ENCODE data around the gene BCAP31.

The BCAP31 gene

DNA sequence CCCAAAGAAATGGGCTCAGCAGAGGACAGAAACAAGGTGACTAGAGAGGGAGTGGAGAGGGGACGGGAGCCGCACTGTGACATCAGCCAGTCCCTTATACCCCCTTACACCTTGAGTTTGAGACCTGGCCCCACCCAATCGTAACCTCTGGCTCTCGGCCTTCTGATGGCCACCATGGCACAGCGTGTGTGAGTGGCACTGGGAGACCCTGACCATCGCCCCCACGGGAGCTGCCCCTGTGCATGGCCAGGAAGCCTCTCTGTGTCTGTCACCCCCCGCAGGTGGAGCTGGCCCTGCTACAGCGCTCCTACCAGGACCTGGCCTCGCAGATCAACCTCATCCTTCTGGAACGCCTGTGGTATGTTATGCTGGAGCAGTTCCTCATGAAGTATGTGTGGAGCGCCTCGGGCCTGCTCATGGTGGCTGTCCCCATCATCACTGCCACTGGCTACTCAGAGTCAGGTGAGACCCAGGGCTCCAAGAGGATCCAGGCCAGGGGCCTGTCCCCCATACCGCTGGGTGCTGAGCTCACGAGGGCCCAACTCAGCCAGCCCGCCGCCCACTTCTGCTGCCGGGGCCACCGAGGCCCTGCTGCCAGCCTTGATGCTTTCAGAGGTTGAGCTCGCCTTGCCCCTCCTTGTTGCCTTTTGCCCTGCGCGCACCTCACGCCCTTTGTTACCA is 4.9 kb upstream of the BCAP31 start:
- TF ChIP-seq, protein P1, sequence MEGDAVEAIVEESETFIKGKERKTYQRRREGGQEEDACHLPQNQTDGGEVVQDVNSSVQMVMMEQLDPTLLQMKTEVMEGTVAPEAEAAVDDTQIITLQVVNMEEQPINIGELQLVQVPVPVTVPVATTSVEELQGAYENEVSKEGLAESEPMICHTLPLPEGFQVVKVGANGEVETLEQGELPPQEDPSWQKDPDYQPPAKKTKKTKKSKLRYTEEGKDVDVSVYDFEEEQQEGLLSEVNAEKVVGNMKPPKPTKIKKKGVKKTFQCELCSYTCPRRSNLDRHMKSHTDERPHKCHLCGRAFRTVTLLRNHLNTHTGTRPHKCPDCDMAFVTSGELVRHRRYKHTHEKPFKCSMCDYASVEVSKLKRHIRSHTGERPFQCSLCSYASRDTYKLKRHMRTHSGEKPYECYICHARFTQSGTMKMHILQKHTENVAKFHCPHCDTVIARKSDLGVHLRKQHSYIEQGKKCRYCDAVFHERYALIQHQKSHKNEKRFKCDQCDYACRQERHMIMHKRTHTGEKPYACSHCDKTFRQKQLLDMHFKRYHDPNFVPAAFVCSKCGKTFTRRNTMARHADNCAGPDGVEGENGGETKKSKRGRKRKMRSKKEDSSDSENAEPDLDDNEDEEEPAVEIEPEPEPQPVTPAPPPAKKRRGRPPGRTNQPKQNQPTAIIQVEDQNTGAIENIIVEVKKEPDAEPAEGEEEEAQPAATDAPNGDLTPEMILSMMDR (IDR thresholded peaks at IDR 0.05; ENCODE audit: unreplicated experiment in 3 of 3) = no peak
- no peak overlapping the region for H3K4me3 Mint-ChIP-seq
- H3K36me3 Mint-ChIP-seq (ENCODE audit: low read depth) = peaks cover 26% of the 10 kb centered on the region
- H3K9me3 Mint-ChIP-seq = peaks cover 23% of the 10 kb centered on the region
- H3K4me1 Mint-ChIP-seq = peaks cover 12% of the 10 kb centered on the region
- H3K27ac Mint-ChIP-seq = no peak overlapping the region
- peaks cover 6% of the 10 kb centered on the region for H3K27me3 Mint-ChIP-seq (ENCODE audit: low read depth)

DNA sequence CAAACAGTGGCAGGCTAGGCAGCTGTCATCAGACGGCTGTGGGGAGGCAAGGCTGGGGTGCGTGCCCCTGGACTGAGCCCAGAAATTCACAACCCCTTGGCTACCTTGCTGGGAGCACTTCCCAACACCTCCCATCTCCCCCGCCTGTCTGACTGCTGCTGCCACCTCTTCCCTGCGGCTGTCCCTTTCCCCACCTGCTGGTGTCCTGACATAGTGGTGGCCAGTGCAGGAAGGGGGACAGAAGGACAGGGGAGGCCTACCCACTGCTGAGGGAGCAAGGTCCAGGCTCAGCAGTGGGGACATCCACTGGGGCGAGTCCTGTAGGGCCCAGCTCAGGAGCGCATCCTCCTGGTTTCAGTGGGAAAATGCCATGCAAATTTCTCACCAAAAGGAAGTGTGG is 3.9 kb upstream of the BCAP31 start:
- Mint-ChIP-seq H3K27ac (peak overlapping the region in 2 of 3 experiments; percentile 57 to 80), H3K27me3 (ENCODE audit: low read depth) (peaks cover 6% of the 10 kb centered on the region), H3K4me3 (peak overlapping the region in 2 of 3 experiments; percentile 15 to 72), H3K9me3 (peaks cover 23% of the 10 kb centered on the region), H3K36me3 (ENCODE audit: low read depth) (peaks cover 26% of the 10 kb centered on the region), H3K4me1 (peaks cover 12% of the 10 kb centered on the region)
- TF ChIP-seq, protein P1 (IDR thresholded peaks at IDR 0.05; ENCODE audit: unreplicated experiment in 3 of 3) = no peak

DNA sequence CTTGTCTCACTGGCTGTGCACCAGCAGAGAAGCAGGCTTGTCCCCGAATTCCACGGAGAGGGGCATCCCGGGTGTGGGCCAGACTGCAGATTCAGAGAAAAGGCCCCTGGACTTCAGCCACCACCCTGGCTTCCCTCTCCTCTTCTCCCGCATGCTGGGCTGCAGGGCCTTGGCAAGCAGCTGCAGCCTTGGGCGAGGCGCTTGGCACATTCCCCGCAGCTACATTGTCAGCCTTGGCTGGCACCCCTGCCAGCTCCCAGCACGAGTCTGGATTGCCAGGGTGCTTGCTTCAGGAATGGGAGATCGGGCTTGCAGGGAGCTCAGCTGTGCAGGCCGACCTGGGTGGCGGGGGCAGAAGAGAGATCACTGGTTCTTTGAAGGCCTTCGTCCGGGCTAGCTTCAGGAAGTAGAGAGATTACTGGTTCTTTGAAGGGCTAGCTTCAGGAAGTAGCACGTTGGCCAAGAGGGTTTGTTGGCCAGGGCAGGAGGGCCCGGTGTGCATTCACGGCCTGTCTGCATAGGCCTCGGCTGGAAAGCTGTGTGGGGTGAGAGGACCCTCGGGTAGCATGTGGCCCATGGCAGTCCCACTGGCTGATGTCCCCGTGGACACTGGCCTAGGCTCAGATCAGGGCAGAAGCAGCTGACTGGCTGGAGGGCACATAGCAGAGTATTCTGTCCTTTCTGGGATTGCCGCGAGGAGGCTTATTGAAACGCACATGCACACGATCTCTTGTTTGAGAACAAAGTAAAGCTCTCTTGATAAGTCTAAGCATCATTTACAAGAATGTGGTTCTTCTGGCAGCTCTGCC is 3.1 kb upstream of the BCAP31 start:
- Mint-ChIP-seq H3K4me1 (peaks cover 17% of the 10 kb centered on the region), H3K4me3 (peak overlapping the region; percentile 61 to 72 (median 66)), H3K27me3 (ENCODE audit: low read depth) (peaks cover 6% of the 10 kb centered on the region), H3K36me3 (ENCODE audit: low read depth) (peaks cover 25% of the 10 kb centered on the region), H3K9me3 (peaks cover 28% of the 10 kb centered on the region), H3K27ac (peak overlapping the region; percentile 51 to 80 (median 57))
- TF ChIP-seq, protein P1 (IDR thresholded peaks at IDR 0.05; ENCODE audit: unreplicated experiment in 3 of 3) = no peak

DNA sequence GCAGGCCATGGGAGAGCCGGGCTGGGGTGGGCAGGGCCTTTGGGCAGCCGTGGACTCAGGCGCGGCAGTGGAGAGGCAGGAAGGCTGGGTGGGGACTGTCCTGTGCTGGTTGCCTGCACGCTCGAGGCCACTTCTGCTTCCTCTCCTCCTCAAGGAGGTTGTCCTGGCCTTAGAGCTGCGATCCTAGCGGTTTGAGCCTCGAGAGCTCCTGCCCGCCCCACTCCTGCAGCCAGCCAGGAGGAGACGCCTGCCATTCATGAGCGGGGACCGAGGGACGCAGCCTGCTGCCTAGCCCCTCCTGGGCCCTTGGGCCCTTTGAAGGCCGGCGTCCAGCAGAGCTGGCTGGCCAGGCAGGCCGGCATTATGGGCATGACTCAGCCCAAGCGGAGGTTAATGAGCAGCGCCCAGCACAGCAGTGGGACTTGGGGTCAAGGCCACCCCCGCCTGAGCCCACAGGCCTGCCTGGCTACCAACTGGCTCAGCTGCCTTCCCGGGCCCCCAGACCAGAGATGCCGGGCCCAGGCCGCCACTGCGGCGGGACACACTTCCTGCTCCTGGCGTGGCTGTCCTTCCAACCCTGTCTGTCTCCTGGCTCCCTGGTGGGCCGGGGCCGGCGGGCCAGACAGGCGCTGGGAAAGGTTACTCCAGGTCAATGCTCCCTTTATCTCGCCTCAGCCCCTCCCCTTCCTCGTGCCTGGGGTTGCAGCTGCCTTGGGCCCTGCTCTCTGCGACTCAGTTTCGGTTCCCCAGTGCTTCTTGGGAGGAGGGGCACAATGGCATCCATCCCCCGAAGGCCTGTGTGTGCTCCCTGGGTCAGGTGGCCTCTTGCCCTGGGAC is 2.3 kb upstream of the BCAP31 start:
- H3K4me1 Mint-ChIP-seq = peaks cover 21% of the 10 kb centered on the region
- H3K27me3 Mint-ChIP-seq (ENCODE audit: low read depth) = peaks cover 6% of the 10 kb centered on the region
- TF ChIP-seq, protein P1 (IDR thresholded peaks at IDR 0.05; ENCODE audit: unreplicated experiment in 3 of 3) = no peak
- peaks cover 22% of the 10 kb centered on the region for H3K9me3 Mint-ChIP-seq
- peak overlapping the region; percentile 61 to 82 (median 66) for H3K4me3 Mint-ChIP-seq
- peak overlapping the region; percentile 51 to 80 (median 57) for H3K27ac Mint-ChIP-seq
- H3K36me3 Mint-ChIP-seq (ENCODE audit: low read depth) = peaks cover 23% of the 10 kb centered on the region

DNA sequence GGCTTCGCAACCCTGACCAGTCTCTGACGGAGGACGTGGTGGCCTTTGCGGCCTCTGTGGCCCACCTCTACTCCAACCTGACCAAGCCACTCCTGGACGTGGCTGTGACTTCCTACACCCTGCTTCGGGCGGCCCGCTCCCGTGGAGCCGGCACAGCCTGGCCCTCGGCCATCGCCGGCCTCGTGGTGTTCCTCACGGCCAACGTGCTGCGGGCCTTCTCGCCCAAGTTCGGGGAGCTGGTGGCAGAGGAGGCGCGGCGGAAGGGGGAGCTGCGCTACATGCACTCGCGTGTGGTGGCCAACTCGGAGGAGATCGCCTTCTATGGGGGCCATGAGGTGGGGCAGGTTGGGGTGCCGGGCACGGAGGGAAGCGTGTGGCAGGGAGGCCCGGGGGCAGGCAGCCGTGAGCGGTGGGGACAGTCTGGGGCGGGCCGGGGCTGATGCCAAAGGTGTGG is 1.7 kb upstream of the BCAP31 start:
- TF ChIP-seq, protein P1 (IDR thresholded peaks at IDR 0.05; ENCODE audit: unreplicated experiment in 3 of 3) = no peak
- Mint-ChIP-seq H3K27me3 (ENCODE audit: low read depth) (peaks cover 6% of the 10 kb centered on the region), H3K9me3 (peaks cover 15% of the 10 kb centered on the region), H3K4me3 (peak overlapping the region; percentile 66 to 82 (median 72)), H3K36me3 (ENCODE audit: low read depth) (peaks cover 17% of the 10 kb centered on the region), H3K4me1 (peaks cover 21% of the 10 kb centered on the region), H3K27ac (peak overlapping the region in 2 of 3 experiments; percentile 51 to 80)

Data from nephron (organoid).